ENCODE results near the gene MAGEF1. TPM values are rescaled to one million over a fixed set of nuclear protein-coding genes. Genes with fewer than 3 reads are reported as not detected.

Gene MAGEF1
- polyA plus RNA-seq, 4 donors, result 15.7 to 45.5 (median 29.9) TPM

- no peaks in the 10 kb centered on the region for H3K9me3 ChIP-seq (ENCODE audit: control insufficient read depth in 2 of 2, insufficient read depth in 1 of 2, low read depth in 1 of 2, low read length in 1 of 2)
- FAIRE-seq (no peak), DNase-seq (no peak)
- H3K36me3 ChIP-seq (ENCODE audit: control insufficient read depth in 3 of 3, insufficient read depth in 2 of 3, low read depth in 1 of 3, low read length in 3 of 3), result no peaks in the 10 kb centered on the region
- WGBS, 3 donors, result 88 to 92% (median 92%) methylated on average over 4 of the region's 4 CpGs
- H3K27me3 ChIP-seq (ENCODE audit: control insufficient read depth in 3 of 3, insufficient read depth in 3 of 3, low read length in 3 of 3), result no peaks in the 10 kb centered on the region
- peaks cover 0 to 6% (median 0%) of the 10 kb centered on the region in 3 donors for H3K4me1 ChIP-seq (ENCODE audit: control insufficient read depth in 3 of 3, insufficient read depth in 2 of 3, low read depth in 1 of 3, low read length in 2 of 3)
- H3K27ac ChIP-seq (ENCODE audit: low read depth in 1 of 3, low read length in 2 of 3), result no peak overlapping the region
- no peak overlapping the region for H3K4me3 ChIP-seq (ENCODE audit: low read depth in 1 of 3, low read length in 3 of 3)
Measured at GRCh38 chr3:184724699-184725098, 12.8 kb upstream of the MAGEF1 start.

- Histone ChIP-seq H3K27ac (ENCODE audit: low read depth in 1 of 3, low read length in 2 of 3) (no peak overlapping the region), H3K27me3 (ENCODE audit: control insufficient read depth in 3 of 3, insufficient read depth in 3 of 3, low read length in 3 of 3) (no peaks in the 10 kb centered on the region), H3K36me3 (ENCODE audit: control insufficient read depth in 3 of 3, insufficient read depth in 2 of 3, low read depth in 1 of 3, low read length in 3 of 3) (no peaks in the 10 kb centered on the region), H3K4me1 (ENCODE audit: control insufficient read depth in 3 of 3, insufficient read depth in 2 of 3, low read depth in 1 of 3, low read length in 2 of 3) (peaks cover 0 to 12% (median 0%) of the 10 kb centered on the region in 3 donors), H3K4me3 (ENCODE audit: low read depth in 1 of 3, low read length in 3 of 3) (no peak overlapping the region), H3K9me3 (ENCODE audit: control insufficient read depth in 2 of 2, insufficient read depth in 1 of 2, low read depth in 1 of 2, low read length in 1 of 2) (no peaks in the 10 kb centered on the region)
- 71 to 88% (median 85%) methylated on average over 4 of the region's 4 CpGs for WGBS, 3 donors
- no peak for FAIRE-seq
- DNase-seq, result no peak
Measured at GRCh38 chr3:184719709-184720108, 7.8 kb upstream of the MAGEF1 start.

GRCh38 chr3:184718431-184718830 lies 6.6 kb upstream of the MAGEF1 start:
- DNase-seq (peak in 1 of 2 donors; percentile 20), FAIRE-seq (no peak)
- H3K27me3 ChIP-seq (ENCODE audit: control insufficient read depth in 3 of 3, insufficient read depth in 3 of 3, low read length in 3 of 3), result no peaks in the 10 kb centered on the region
- no peaks in the 10 kb centered on the region for H3K36me3 ChIP-seq (ENCODE audit: control insufficient read depth in 3 of 3, insufficient read depth in 2 of 3, low read depth in 1 of 3, low read length in 3 of 3)
- peaks cover 0 to 12% (median 0%) of the 10 kb centered on the region in 3 donors for H3K4me1 ChIP-seq (ENCODE audit: control insufficient read depth in 3 of 3, insufficient read depth in 2 of 3, low read depth in 1 of 3, low read length in 2 of 3)
- H3K4me3 ChIP-seq (ENCODE audit: low read depth in 1 of 3, low read length in 3 of 3), result no peak overlapping the region
- no peak overlapping the region for H3K27ac ChIP-seq (ENCODE audit: low read depth in 1 of 3, low read length in 2 of 3)
- 76 to 89% (median 81%) methylated on average over 3 of the region's 3 CpGs for WGBS, 3 donors
- H3K9me3 ChIP-seq (ENCODE audit: control insufficient read depth in 2 of 2, insufficient read depth in 1 of 2, low read depth in 1 of 2, low read length in 1 of 2), result no peaks in the 10 kb centered on the region

GRCh38 chr3:184717399-184717983 lies 5.6 kb upstream of the MAGEF1 start:
- H3K4me1 ChIP-seq (ENCODE audit: control insufficient read depth in 3 of 3, insufficient read depth in 2 of 3, low read depth in 1 of 3, low read length in 2 of 3), result peaks cover 0 to 12% (median 0%) of the 10 kb centered on the region in 3 donors
- FAIRE-seq, result no peak
- H3K9me3 ChIP-seq (ENCODE audit: control insufficient read depth in 2 of 2, insufficient read depth in 1 of 2, low read depth in 1 of 2, low read length in 1 of 2), result no peaks in the 10 kb centered on the region
- peak overlapping the region in 1 of 3 donors; percentile 57 for H3K27ac ChIP-seq (ENCODE audit: low read depth in 1 of 3, low read length in 2 of 3)
- 73 to 85% (median 81%) methylated on average over 8 of the region's 8 CpGs for WGBS, 3 donors
- no peak for DNase-seq
- no peaks in the 10 kb centered on the region for H3K36me3 ChIP-seq (ENCODE audit: control insufficient read depth in 3 of 3, insufficient read depth in 2 of 3, low read depth in 1 of 3, low read length in 3 of 3)
- no peak overlapping the region for H3K4me3 ChIP-seq (ENCODE audit: low read depth in 1 of 3, low read length in 3 of 3)
- no peaks in the 10 kb centered on the region for H3K27me3 ChIP-seq (ENCODE audit: control insufficient read depth in 3 of 3, insufficient read depth in 3 of 3, low read length in 3 of 3)

GRCh38 chr3:184716622-184717398 lies 4.9 kb upstream of the MAGEF1 start:
- WGBS, 3 donors, result 62 to 77% (median 72%) methylated on average over 20 of the region's 20 CpGs
- Histone ChIP-seq H3K4me3 (ENCODE audit: low read depth in 1 of 3, low read length in 3 of 3) (no peak overlapping the region), H3K27ac (ENCODE audit: low read depth in 1 of 3, low read length in 2 of 3) (peak overlapping the region in 2 of 3 donors; percentile 33 to 57), H3K9me3 (ENCODE audit: control insufficient read depth in 2 of 2, insufficient read depth in 1 of 2, low read depth in 1 of 2, low read length in 1 of 2) (no peaks in the 10 kb centered on the region), H3K27me3 (ENCODE audit: control insufficient read depth in 3 of 3, insufficient read depth in 3 of 3, low read length in 3 of 3) (no peaks in the 10 kb centered on the region), H3K4me1 (ENCODE audit: control insufficient read depth in 3 of 3, insufficient read depth in 2 of 3, low read depth in 1 of 3, low read length in 2 of 3) (peaks cover 0 to 12% (median 0%) of the 10 kb centered on the region in 3 donors), H3K36me3 (ENCODE audit: control insufficient read depth in 3 of 3, insufficient read depth in 2 of 3, low read depth in 1 of 3, low read length in 3 of 3) (no peaks in the 10 kb centered on the region)
- FAIRE-seq, result no peak
- peak in 1 of 2 donors; percentile 25 for DNase-seq

- peaks cover 0 to 12% (median under 1%) of the 10 kb centered on the region in 3 donors for H3K4me1 ChIP-seq (ENCODE audit: control insufficient read depth in 3 of 3, insufficient read depth in 2 of 3, low read depth in 1 of 3, low read length in 2 of 3)
- WGBS, 3 donors, result 77 to 89% (median 89%) methylated on average over 8 of the region's 8 CpGs
- DNase-seq (no peak), FAIRE-seq (no peak)
- no peak overlapping the region for H3K4me3 ChIP-seq (ENCODE audit: low read depth in 1 of 3, low read length in 3 of 3)
- H3K9me3 ChIP-seq (ENCODE audit: control insufficient read depth in 2 of 2, insufficient read depth in 1 of 2, low read depth in 1 of 2, low read length in 1 of 2), result no peaks in the 10 kb centered on the region
- H3K27ac ChIP-seq (ENCODE audit: low read depth in 1 of 3, low read length in 2 of 3), result peak overlapping the region in 2 of 3 donors; percentile 33 to 57
- H3K36me3 ChIP-seq (ENCODE audit: control insufficient read depth in 3 of 3, insufficient read depth in 2 of 3, low read depth in 1 of 3, low read length in 3 of 3), result no peaks in the 10 kb centered on the region
- H3K27me3 ChIP-seq (ENCODE audit: control insufficient read depth in 3 of 3, insufficient read depth in 3 of 3, low read length in 3 of 3), result no peaks in the 10 kb centered on the region
Measured at GRCh38 chr3:184715943-184716621, 4.2 kb upstream of the MAGEF1 start.

GRCh38 chr3:184713521-184713920 lies 1.7 kb upstream of the MAGEF1 start:
- 83 to 92% (median 83%) methylated on average over 2 of the region's 2 CpGs for WGBS, 3 donors
- H3K4me3 ChIP-seq (ENCODE audit: low read depth in 1 of 3, low read length in 3 of 3), result no peak overlapping the region
- FAIRE-seq (no peak), DNase-seq (no peak)
- no peak overlapping the region for H3K27ac ChIP-seq (ENCODE audit: low read depth in 1 of 3, low read length in 2 of 3)
- H3K36me3 ChIP-seq (ENCODE audit: control insufficient read depth in 3 of 3, insufficient read depth in 2 of 3, low read depth in 1 of 3, low read length in 3 of 3), result peaks cover 0 to 8% (median 0%) of the 10 kb centered on the region in 3 donors
- peaks cover 3 to 16% (median 5%) of the 10 kb centered on the region in 3 donors for H3K4me1 ChIP-seq (ENCODE audit: control insufficient read depth in 3 of 3, insufficient read depth in 2 of 3, low read depth in 1 of 3, low read length in 2 of 3)
- no peaks in the 10 kb centered on the region for H3K27me3 ChIP-seq (ENCODE audit: control insufficient read depth in 3 of 3, insufficient read depth in 3 of 3, low read length in 3 of 3)
- H3K9me3 ChIP-seq (ENCODE audit: control insufficient read depth in 2 of 2, insufficient read depth in 1 of 2, low read depth in 1 of 2, low read length in 1 of 2), result no peaks in the 10 kb centered on the region

- H3K36me3 ChIP-seq (ENCODE audit: control insufficient read depth in 3 of 3, insufficient read depth in 2 of 3, low read depth in 1 of 3, low read length in 3 of 3), result peaks cover 0 to 8% (median 0%) of the 10 kb centered on the region in 3 donors
- H3K27me3 ChIP-seq (ENCODE audit: control insufficient read depth in 3 of 3, insufficient read depth in 3 of 3, low read length in 3 of 3), result no peaks in the 10 kb centered on the region
- H3K9me3 ChIP-seq (ENCODE audit: control insufficient read depth in 2 of 2, insufficient read depth in 1 of 2, low read depth in 1 of 2, low read length in 1 of 2), result no peaks in the 10 kb centered on the region
- FAIRE-seq (no peak), DNase-seq (no peak)
- WGBS, 3 donors, result 47 to 74% (median 48%) methylated on average over 2 of the region's 2 CpGs
- no peak overlapping the region for H3K4me3 ChIP-seq (ENCODE audit: low read depth in 1 of 3, low read length in 3 of 3)
- H3K27ac ChIP-seq (ENCODE audit: low read depth in 1 of 3, low read length in 2 of 3), result no peak overlapping the region
- peaks cover 3 to 16% (median 5%) of the 10 kb centered on the region in 3 donors for H3K4me1 ChIP-seq (ENCODE audit: control insufficient read depth in 3 of 3, insufficient read depth in 2 of 3, low read depth in 1 of 3, low read length in 2 of 3)
Measured at GRCh38 chr3:184713040-184713355, 1.1 kb upstream of the MAGEF1 start.
